ENCODE measurements around the gene THRAP3.
"Not testable (repeated sequence)": the region's sequence is repeated elsewhere in the genome, so short reads cannot be mapped to it uniquely, and the experiment has no call there.

Gene THRAP3

DNA sequence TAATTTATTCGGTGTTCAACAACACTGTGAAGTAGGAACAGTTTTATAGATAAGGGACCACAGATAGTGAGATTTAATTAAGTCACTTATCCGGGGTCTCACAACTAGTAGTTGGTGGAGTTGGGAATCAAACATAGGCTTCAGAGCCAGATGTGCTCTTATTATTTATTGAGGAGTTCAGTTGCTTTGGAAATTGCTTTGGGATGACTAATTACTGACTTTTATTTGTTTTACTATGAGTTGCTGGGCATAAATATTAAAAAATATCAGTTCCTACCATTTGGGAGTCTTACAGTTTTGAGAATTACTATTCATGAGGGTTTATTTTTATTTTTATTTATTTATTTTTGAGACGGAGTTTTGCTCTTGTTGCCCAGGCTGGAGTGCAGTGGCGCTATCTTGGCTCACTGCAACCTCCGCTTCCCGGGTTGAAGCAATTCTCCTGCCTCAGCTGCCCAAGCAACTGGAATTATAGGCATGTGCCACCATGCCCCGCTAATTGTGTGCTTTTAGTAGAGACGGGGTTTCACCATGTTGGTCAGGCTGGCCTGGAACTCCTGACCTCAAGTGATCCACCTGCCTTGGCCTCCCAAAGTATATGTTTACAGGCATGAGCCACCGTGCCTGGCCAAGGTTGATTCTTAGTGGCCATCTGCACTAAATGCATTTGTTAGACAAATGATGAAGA is 27.7 kb downstream of the THRAP3 start:
- no peak for DNase-seq (ENCODE audit: low spot score)

GRCh38 chr1:36252482-36252824 is 28.2 kb downstream of the THRAP3 start:
- DNase-seq (ENCODE audit: low spot score) = not testable (repeated sequence)

- DNase-seq (ENCODE audit: low spot score) = no peak
These were observed 29.1 kb downstream of the THRAP3 start for GRCh38 chr1:36253161-36253862.

GRCh38 chr1:36256558-36257374 is 32.5 kb downstream of the THRAP3 start:
- DNase-seq (ENCODE audit: low spot score) = no peak

DNA sequence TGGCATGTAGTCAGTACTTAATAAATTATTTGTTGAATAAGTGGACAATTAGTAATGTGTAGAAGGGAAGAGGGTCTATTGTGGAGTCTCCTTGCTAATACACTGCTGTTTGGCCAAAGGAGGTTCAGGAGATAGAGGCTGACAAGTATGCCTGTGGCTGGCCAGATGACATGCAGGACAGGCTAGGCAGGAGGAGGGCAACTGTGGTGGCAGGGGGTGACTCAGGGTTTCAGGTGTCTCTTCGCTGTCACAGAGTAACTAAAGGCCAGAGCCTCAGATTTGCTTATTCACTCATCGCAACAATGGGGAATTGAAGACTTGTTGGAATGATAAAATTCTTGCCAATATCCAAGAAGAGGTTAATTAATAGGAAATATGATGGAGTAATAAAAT is 33.1 kb downstream of the THRAP3 start:
- DNase-seq (ENCODE audit: low spot score) = no peak

- no peak for DNase-seq (ENCODE audit: low spot score)
These were observed 34.7 kb downstream of the THRAP3 start for GRCh38 chr1:36258960-36259344.

GRCh38 chr1:36268981-36269380 is 44.7 kb downstream of the THRAP3 start:
- no peak for DNase-seq (ENCODE audit: low spot score)

GRCh38 chr1:36269408-36269838 is 45.2 kb downstream of the THRAP3 start:
- DNase-seq (ENCODE audit: low spot score) = no peak

DNA sequence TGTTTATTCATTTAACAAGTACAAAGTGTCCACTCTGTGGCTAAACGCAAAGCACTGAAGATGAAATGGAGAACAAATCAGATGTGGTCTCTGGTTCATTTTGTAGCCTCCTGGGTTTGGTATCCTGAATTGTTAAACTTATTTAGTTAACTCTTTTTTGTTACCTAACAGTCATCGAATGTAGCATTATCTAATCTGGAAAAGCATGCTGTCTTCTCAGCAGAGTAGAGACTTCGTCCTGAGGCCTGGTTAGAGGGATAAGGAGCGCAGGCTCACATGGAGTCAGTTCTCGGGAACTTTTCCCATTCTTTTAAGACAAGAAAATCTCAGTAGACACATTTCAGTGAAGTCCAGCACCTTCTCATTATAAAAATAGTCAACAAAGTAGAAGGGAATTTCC is 48.8 kb downstream of the THRAP3 start:
- DNase-seq (ENCODE audit: low spot score) = no peak

- no peak for DNase-seq (ENCODE audit: low spot score)
These were observed 50.0 kb downstream of the THRAP3 start for GRCh38 chr1:36274201-36274600.

DNA sequence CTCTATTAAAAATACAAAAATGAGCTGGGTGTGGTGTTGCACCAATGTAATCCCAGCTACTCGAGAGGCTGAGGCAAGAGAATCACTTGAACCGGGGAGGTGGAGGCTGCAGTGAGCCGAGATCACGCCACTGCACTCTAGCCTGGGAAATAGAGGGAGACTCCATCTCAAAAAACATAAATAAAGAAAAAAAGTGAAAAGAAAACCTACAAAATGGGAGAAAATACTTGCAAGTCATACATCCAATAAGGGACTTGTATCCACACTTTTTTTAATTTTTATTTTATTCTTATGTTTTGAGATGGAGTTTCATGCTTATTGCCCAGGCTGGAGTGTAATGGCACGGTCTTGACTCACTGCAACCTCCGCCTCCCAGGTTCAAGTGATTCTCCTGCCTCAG is 52.4 kb downstream of the THRAP3 start:
- no peak for DNase-seq (ENCODE audit: low spot score)

DNA sequence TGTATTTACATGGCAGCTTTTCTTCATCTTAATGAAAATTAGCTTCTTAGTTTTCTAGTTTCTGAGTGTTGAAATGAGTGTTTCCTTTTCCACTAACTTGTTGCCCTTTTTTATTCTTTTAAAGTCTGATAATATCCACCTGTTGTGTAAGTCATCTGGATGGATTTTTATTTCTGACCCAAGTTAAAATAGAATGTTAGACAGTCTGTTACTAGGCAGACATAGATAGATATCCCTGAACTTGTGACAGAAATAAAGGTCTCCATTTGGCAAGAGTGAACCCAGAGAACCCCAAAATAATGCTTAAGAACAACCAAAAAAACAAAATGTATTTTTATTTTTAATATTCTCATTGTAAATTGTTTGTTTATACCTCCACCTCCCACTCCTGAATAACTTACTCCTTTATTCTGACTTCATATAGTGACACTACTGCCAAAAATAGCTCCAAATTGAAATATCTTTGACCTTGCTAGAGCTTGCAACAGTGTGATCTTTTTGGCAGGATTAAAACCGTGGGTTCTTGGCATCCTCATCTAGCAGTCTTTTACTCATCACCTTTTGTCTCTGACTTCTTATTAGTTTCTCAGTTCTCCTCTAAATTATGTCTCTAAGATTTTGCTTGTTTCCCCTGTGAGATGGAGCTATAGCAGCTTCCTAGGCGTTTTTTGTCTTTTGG is 55.0 kb downstream of the THRAP3 start:
- DNase-seq (ENCODE audit: low spot score) = no peak

GRCh38 chr1:36279789-36280296 is 55.6 kb downstream of the THRAP3 start:
- no peak for DNase-seq (ENCODE audit: low spot score)

DNA sequence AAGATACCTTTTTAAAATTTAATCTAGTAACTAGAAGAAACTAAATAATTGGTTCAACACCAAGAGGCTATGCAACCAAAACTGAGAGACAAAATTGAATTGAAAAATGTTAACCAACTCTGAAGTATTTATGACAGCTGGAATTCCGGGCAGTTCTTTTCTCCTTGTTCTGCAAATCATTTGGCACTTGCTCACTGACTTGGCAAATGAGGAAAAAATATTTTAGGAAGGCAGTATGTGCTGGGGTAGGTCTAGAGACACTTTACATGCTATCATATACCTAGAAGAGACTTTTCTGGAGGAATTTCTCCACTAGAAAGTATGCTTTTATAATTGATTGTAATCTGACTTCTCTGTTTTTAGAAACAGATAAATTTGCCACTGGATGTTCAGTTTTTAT is 59.8 kb downstream of the THRAP3 start:
- no peak for DNase-seq (ENCODE audit: low spot score)

DNA sequence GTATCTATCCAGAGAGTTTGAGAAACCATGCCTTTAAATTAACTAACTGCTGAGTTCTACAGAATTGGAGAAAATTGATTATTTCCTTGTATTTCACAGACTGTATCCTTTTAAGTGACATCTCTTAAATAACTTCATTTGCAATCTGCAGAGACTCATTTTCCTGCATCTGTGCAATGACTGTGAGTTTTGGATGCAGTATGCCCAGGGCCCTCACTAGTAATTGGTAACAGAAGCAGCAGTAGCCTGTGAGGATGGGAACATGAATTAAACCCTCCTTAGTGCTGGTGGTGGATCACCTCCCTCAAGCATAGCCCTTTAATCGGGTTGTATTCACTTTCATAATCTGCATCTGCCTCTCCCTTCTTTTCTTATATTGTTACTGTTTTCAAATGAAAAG is 60.3 kb downstream of the THRAP3 start:
- DNase-seq (ENCODE audit: low spot score) = no peak

DNA sequence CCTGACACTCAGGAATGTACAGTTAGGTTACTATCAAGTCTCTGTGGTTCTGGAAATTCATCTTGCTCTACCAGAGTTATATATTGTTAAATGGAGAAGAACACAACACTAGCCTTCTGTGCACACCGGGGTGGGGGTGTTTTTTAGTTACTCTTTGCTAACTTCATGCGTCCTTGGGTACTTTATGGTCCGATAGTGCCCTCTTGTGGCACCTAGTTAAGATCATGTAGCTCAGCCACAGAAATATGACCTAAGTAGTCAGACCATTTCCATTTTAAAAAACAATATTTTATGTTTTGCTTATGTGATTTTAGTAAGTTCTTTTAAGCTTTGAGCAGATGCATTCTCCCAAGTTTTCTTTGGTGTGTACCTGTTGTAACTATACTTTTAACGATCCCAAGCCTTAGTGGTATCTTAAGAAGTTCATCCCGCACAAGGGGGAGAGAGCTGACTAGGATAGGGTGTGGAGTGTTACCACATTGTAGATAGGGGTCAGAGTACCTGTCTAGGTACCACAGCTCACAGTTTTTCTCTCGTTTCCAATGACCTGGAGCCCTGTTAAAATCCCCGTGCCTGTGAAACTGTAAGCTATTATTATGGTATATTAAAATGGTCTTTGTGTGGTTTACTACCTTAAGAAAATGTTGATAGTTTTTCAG is 61.3 kb downstream of the THRAP3 start:
- DNase-seq (ENCODE audit: low spot score) = peak; percentile 76

GRCh38 chr1:36286802-36287201 is 62.6 kb downstream of the THRAP3 start:
- no peak for DNase-seq (ENCODE audit: low spot score)

DNA sequence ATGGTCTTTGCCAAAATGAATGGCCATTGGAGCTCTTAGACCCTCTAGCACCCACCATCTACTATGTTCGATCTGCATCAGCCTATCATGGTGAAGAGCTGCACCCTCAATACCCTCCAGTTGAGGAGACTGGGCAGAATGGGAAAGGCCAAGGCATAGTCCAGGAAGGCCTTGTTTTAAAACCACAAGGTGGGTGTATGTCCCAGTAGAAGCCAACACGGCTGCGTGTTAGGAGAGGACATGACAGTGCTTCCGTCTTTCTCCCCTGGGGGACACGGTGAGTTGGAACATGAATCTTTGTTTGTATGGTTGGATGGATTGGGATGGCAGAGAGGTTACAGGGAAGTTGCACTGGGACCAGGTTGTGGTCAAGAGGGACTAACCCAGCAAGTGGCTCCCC is 63.4 kb downstream of the THRAP3 start:
- no peak for DNase-seq (ENCODE audit: low spot score)

DNA sequence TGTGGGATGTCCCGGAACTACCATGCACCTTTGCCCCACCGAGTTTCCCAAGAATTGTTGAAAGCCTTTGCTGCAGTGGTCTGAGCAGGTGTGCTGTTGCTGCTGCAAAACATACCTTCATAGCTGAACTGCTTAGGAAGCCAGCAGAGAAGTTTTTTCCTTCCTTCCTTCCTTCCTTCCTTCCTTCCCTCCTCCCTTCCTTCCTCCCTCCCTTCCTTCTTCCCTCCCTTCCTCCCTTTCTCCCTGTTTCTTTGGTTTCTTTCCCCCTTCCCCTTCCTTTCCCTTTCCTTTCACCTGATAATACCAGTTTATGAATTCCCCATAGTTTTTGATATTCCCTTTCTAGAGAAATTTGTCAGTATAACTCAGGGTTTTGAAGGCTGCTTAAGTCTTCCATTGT is 71.1 kb downstream of the THRAP3 start:
- DNase-seq (ENCODE audit: low spot score) = no peak

- DNase-seq (ENCODE audit: low spot score) = no peak
These were observed 72.8 kb downstream of the THRAP3 start for GRCh38 chr1:36297062-36297461.

DNA sequence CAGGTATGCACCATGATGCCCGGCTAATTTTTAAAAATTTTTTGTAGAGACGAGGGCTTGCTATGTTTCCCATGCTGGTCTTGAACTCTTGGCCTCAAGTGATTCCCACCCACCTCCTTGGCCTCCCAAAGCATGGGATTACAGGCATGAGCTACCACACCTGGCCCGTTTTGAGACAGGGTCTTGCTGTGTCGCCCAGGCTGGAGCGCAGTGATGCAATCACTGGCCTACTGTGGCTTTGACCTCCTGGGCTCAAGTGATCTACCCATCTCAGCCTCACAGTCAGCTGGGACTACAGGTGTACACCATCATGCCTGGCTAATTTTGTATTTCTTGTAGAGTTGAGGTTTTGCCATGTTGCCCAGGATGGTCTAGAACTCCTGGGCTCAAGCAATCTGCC is 74.4 kb downstream of the THRAP3 start:
- no peak for DNase-seq (ENCODE audit: low spot score)

DNA sequence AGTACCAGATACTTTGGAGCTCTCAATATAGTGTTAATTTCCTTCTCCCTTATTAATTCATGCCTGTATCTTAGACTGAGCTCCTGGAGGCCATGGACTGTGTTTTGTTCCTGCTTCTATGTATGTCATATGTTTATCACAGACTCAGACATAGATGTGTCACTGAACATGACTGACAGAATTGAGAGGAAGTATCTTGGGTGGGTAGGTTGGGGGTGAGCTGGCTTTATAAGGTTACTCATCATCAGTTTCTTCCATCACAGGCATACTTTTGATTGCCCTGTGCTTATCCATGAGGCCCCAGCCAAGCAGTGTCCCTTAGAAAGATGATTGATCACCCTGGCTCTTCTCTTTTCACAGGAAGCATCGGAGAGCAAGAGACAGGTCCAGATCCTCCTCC is 76.3 kb downstream of the THRAP3 start:
- DNase-seq (ENCODE audit: low spot score) = peak; percentile 58
